ENCODE measurements around the gene TARS3. TPM values are rescaled to one million over a fixed set of nuclear protein-coding genes. Genes with fewer than 3 reads are reported as not detected.

The TARS3 gene
- total RNA-seq = 11.8 and 12.2 TPM in 2 replicates

GRCh38 chr15:101723874-101724674 is at the start of gene TARS3:
Gene TARS3 (minus strand): TSS chr15:101724473. CDS start chr15:101724387, 86 bp downstream.

GRCh38 chr15:101652098-101652785 is 72.0 kb downstream of the TARS3 start, which contains the start of gene TM2D3:
Gene TM2D3 (minus strand): TSS chr15:101652381. CDS start chr15:101652361, 20 bp downstream.

Other genes starting within 250 kb of the TARS3 start
- gene PCSK6, start 234.8 kb downstream of the TARS3 start, total RNA-seq = 1.0 and 1.1 TPM in 2 replicates
- 37.5 and 40.8 TPM in 2 replicates for gene TM2D3, start 72.1 kb downstream of the TARS3 start, total RNA-seq
- gene OR4F6, start 79.0 kb upstream of the TARS3 start, total RNA-seq = not detected in 2 replicates
- 0.07 TPM in 1 of 2 replicates, not detected in the other for gene OR4F15, start 87.7 kb upstream of the TARS3 start, total RNA-seq